Measurements from ENCODE around the gene BDH1. TPM values are rescaled to one million over a fixed set of nuclear protein-coding genes. Genes with fewer than 3 reads are reported as not detected.

BDH1 gene
- total RNA-seq, 1 donor from 2014 or later = 90.0 TPM

GRCh38 chr3:197533396-197533795 is 22.4 kb downstream of the BDH1 start:
- H3K27me3 ChIP-seq (ENCODE audit: low read depth) = no peaks in the 10 kb centered on the region
- peaks cover 7% of the 10 kb centered on the region for H3K36me3 ChIP-seq
- no peaks in the 10 kb centered on the region for H3K9me3 ChIP-seq (replicated peaks)
- no peak overlapping the region for H3K4me3 ChIP-seq
- DNase-seq = no peak
- no peaks in the 10 kb centered on the region for H3K4me1 ChIP-seq
- intact Hi-C loops (cut with micrococcal nuclease) = no loop called here
- TF ChIP-seq CTCF (IDR thresholded peaks at IDR 0.05; ENCODE audit: borderline replicate concordance) = no peak
- H3K27ac ChIP-seq (replicated peaks) = no peak overlapping the region

GRCh38 chr3:197532388-197532787 is 23.4 kb downstream of the BDH1 start:
- Histone ChIP-seq H3K9me3 (replicated peaks) (no peaks in the 10 kb centered on the region), H3K4me1 (no peaks in the 10 kb centered on the region), H3K27me3 (ENCODE audit: low read depth) (no peaks in the 10 kb centered on the region), H3K4me3 (no peak overlapping the region), H3K36me3 (peaks cover 7% of the 10 kb centered on the region), H3K27ac (replicated peaks) (no peak overlapping the region)
- no peak for TF ChIP-seq CTCF (IDR thresholded peaks at IDR 0.05; ENCODE audit: borderline replicate concordance)
- intact Hi-C loops (cut with micrococcal nuclease) = no loop called here
- no peak for DNase-seq

- no peak for DNase-seq
- no peaks in the 10 kb centered on the region for H3K4me1 ChIP-seq
- no peak overlapping the region for H3K27ac ChIP-seq (replicated peaks)
- intact Hi-C loops (cut with micrococcal nuclease) = no loop called here
- no peak overlapping the region for H3K4me3 ChIP-seq
- TF ChIP-seq CTCF (IDR thresholded peaks at IDR 0.05; ENCODE audit: borderline replicate concordance) = no peak
- H3K36me3 ChIP-seq = peaks cover 7% of the 10 kb centered on the region
- peaks cover 4% of the 10 kb centered on the region for H3K27me3 ChIP-seq (ENCODE audit: low read depth)
- no peaks in the 10 kb centered on the region for H3K9me3 ChIP-seq (replicated peaks)
Observed at GRCh38 chr3:197528190-197528589, 27.6 kb downstream of the BDH1 start.

- H3K9me3 ChIP-seq (replicated peaks) = no peaks in the 10 kb centered on the region
- no peak overlapping the region for H3K27ac ChIP-seq (replicated peaks)
- H3K27me3 ChIP-seq (ENCODE audit: low read depth) = peaks cover 4% of the 10 kb centered on the region
- no peak for DNase-seq
- no peaks in the 10 kb centered on the region for H3K4me1 ChIP-seq
- intact Hi-C loops (cut with micrococcal nuclease) = no loop called here
- H3K4me3 ChIP-seq = no peak overlapping the region
- H3K36me3 ChIP-seq = peaks cover 7% of the 10 kb centered on the region
- TF ChIP-seq CTCF (IDR thresholded peaks at IDR 0.05; ENCODE audit: borderline replicate concordance) = no peak
Observed at GRCh38 chr3:197527569-197527968, 28.2 kb downstream of the BDH1 start.

- Histone ChIP-seq H3K9me3 (replicated peaks) (no peaks in the 10 kb centered on the region), H3K4me1 (no peaks in the 10 kb centered on the region), H3K27ac (replicated peaks) (no peak overlapping the region), H3K4me3 (no peak overlapping the region), H3K27me3 (ENCODE audit: low read depth) (peaks cover 4% of the 10 kb centered on the region), H3K36me3 (no peaks in the 10 kb centered on the region)
- TF ChIP-seq CTCF (IDR thresholded peaks at IDR 0.05; ENCODE audit: borderline replicate concordance) = no peak
- intact Hi-C loops (cut with micrococcal nuclease) = no loop called here
- no peak for DNase-seq
Observed at GRCh38 chr3:197525706-197526105, 30.1 kb downstream of the BDH1 start.

- H3K36me3 ChIP-seq = no peaks in the 10 kb centered on the region
- intact Hi-C loops (cut with micrococcal nuclease) = no loop called here
Observed at GRCh38 chr3:197524128-197524527, 31.6 kb downstream of the BDH1 start.

More at GRCh38 chr3:197524128-197524527, 31.6 kb downstream of the BDH1 start:
- Histone ChIP-seq H3K9me3 (replicated peaks) (no peaks in the 10 kb centered on the region), H3K27ac (replicated peaks) (no peak overlapping the region), H3K27me3 (ENCODE audit: low read depth) (peaks cover 4% of the 10 kb centered on the region), H3K4me3 (no peak overlapping the region), H3K4me1 (no peaks in the 10 kb centered on the region)
- no peak for DNase-seq
- no peak for TF ChIP-seq CTCF (IDR thresholded peaks at IDR 0.05; ENCODE audit: borderline replicate concordance)

Data from left ventricle myocardium inferior (tissue), 1 donor.